Measurements from ENCODE around the gene PLCH2.
"Not testable (repeated sequence)": the region's sequence is repeated elsewhere in the genome, so short reads cannot be mapped to it uniquely, and the experiment has no call there.

The PLCH2 gene

GRCh38 chr1:2548068-2548589 is 72.0 kb downstream of the PLCH2 start:
- TF ChIP-seq POLR2A (IDR thresholded peaks at IDR 0.05; ENCODE audit: low read depth, low read length), result no peak
- FAIRE-seq (no peak), DNase-seq (ENCODE audit: insufficient read length, low spot score) (peak; percentile 78)

GRCh38 chr1:2549367-2550029 is 73.4 kb downstream of the PLCH2 start:
- FAIRE-seq; DNase-seq (ENCODE audit: insufficient read length, low spot score): not testable (repeated sequence)

GRCh38 chr1:2550309-2550861 is 74.3 kb downstream of the PLCH2 start:
- not testable (repeated sequence) for DNase-seq (ENCODE audit: insufficient read length, low spot score); FAIRE-seq

- DNase-seq (ENCODE audit: insufficient read length, low spot score); FAIRE-seq: not testable (repeated sequence)
Observed at GRCh38 chr1:2551544-2551943, 75.5 kb downstream of the PLCH2 start.

- TF ChIP-seq POLR2A (IDR thresholded peaks at IDR 0.05; ENCODE audit: low read depth, low read length), result no peak
- no peak for DNase-seq (ENCODE audit: insufficient read length, low spot score)
- no peak for FAIRE-seq
Observed at GRCh38 chr1:2552189-2552588, 76.1 kb downstream of the PLCH2 start.

- not testable (repeated sequence) for DNase-seq (ENCODE audit: insufficient read length, low spot score); FAIRE-seq
Observed at GRCh38 chr1:2553076-2553475, 77.0 kb downstream of the PLCH2 start.

GRCh38 chr1:2553871-2554620 is 78.0 kb downstream of the PLCH2 start:
- TF ChIP-seq POLR2A (IDR thresholded peaks at IDR 0.05; ENCODE audit: low read depth, low read length), result no peak
- FAIRE-seq (no peak), DNase-seq (ENCODE audit: insufficient read length, low spot score) (no peak)

GRCh38 chr1:2554621-2555387 is 78.7 kb downstream of the PLCH2 start:
- no peak for TF ChIP-seq POLR2A (IDR thresholded peaks at IDR 0.05; ENCODE audit: low read depth, low read length)
- no peak for DNase-seq (ENCODE audit: insufficient read length, low spot score)
- FAIRE-seq, result no peak
